Activated T-cell treated with anti-CD3 and anti-CD28 coated beads for 24 hours (primary cell): ENCODE results near the gene ITPKC.
A peak's percentile ranks its signal among the peaks of the same experiment; 100 is the strongest.

ENCODE experiments used
- DNase-seq: peaks from one replicate; pipeline ENCODE4 v3.0.0-alpha.2; 2020; ENCODE audit warnings: low read depth

The ITPKC gene

DNA sequence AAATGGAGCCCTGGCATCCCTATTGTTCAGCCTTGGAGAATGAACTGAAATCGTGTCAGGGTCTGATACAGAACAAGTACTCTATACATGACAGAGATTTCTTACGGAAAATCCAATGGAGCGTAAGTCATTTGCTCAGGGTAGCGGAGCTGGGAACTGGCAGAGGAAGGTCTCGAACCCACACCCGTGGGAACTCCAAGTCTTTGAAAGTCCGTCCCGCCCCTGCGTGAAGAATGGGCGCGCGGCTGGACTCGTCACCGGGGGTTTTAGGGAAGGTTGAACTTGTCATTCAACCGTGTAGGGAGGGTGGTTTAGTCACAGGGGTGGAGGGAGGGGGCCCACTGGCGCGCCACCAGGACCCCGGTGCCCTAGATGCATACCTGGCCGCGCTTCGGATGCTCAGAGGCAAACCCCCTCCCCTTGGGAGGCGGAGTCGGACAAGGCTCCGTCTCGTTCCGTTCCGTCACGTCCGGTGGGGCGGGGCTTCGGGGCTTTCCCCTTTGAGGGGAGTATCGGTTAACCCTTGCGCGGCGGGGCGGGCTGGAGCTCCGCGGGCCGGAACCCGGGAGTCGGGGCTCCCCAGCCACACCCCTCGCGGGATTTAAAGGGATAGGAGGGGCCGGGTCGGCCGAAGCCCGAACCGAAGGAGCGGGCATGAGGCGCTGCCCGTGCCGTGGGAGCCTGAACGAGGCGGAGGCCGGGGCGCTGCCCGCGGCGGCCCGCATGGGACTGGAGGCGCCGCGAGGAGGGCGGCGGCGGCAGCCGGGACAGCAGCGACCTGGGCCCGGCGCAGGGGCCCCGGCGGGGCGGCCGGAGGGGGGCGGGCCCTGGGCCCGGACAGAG, at the start of gene ITPKC, which contains the start of gene COQ8B:
Gene ITPKC (plus strand): TSS at position 631 of the 843 bp plus-strand sequence. CDS start 24 bp downstream, at position 655.
Gene COQ8B (minus strand): TSS at position 405 of the 843 bp plus-strand sequence. CDS start 2,254 bp downstream, outside the sequence.
- peak; percentile 99 for DNase-seq

GRCh38 chr19:40667602-40668001, 49.3 kb upstream of the ITPKC start:
- no peak for DNase-seq

GRCh38 chr19:40668991-40669614, 47.8 kb upstream of the ITPKC start:
- DNase-seq: no peak

GRCh38 chr19:40671404-40671803, 45.5 kb upstream of the ITPKC start:
- DNase-seq: no peak

DNA sequence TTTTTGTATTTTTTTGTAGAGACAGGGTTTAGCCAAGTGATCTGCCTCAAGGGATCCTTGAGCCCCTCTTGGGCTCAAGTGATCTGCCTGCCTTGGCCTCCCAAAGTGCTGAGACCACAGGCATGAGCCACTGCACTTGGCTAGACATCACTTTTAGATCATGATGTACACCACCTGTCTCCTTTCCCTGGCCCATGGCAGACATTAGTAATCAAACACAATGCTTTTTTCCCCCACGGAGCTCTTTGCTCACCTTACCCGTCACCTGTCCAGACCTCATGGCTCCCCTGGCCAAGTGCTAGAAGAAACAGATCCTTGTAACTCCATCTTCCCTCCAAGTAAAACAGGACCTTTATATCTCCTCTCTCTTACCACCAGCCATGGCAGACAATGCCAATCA, 44.9 kb upstream of the ITPKC start:
- DNase-seq: no peak

DNA sequence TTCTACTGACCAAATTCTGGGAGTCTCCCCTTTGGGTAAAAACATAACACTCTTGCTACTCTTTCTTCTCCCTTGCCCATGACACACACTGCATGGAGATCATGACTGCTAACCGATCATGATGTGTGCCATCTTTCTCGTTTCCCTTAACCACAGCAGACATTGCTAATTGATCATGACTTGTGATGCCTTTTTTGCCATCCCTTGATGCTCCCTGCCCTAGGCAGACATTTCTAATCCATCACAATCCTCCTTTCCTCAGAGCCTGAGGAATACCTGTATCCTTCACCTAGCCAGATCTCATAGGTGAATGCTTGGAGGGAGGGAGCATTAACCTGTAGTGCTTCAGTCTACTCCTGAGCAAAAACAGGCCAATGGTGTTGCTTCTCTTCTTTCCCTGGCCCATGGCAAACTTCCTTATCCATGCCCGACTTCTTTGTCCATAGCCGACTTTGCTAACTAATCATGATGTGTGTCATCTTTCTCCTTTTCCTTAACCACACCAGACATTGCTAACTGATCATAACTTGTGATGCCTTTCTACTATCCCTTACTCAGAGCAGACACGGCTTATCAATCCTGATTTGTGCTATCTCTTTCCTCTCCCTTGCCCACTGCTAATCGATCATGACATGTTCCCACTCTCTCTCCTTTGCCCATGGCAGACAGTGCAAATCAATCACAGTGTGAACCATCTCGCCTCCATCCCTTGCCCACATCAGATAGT, 44.2 kb upstream of the ITPKC start:
- DNase-seq: no peak

DNA sequence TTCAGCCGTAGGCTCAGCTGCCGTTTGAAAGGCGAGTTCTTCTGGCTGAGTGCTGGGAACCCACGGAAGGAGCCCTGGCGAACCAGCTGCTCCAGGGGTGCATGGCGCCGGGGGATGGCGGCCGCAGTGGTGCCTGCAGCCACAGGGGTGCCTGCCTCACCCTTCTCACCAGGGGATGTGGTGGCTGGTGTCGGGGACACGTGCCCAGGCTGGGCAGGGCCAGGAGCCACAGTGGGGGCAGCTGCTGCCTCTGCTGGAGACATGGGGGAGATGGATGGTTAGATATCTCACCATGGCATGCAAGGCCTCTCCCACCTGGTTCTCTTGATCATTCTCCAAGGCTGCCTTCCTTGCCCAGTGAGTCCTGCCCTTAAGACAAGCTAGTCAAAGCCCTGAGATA, 43.5 kb upstream of the ITPKC start:
- no peak for DNase-seq

- no peak for DNase-seq
These were observed 42.6 kb upstream of the ITPKC start for GRCh38 chr19:40674291-40674690.

GRCh38 chr19:40677156-40677555, 39.8 kb upstream of the ITPKC start:
- DNase-seq: no peak

GRCh38 chr19:40681039-40681438, 35.9 kb upstream of the ITPKC start:
- DNase-seq: no peak

- DNase-seq: no peak
These were observed 34.4 kb upstream of the ITPKC start for GRCh38 chr19:40682431-40682964.

GRCh38 chr19:40683437-40683836, 33.5 kb upstream of the ITPKC start:
- DNase-seq: no peak

GRCh38 chr19:40684280-40684679, 32.6 kb upstream of the ITPKC start:
- DNase-seq: no peak

DNA sequence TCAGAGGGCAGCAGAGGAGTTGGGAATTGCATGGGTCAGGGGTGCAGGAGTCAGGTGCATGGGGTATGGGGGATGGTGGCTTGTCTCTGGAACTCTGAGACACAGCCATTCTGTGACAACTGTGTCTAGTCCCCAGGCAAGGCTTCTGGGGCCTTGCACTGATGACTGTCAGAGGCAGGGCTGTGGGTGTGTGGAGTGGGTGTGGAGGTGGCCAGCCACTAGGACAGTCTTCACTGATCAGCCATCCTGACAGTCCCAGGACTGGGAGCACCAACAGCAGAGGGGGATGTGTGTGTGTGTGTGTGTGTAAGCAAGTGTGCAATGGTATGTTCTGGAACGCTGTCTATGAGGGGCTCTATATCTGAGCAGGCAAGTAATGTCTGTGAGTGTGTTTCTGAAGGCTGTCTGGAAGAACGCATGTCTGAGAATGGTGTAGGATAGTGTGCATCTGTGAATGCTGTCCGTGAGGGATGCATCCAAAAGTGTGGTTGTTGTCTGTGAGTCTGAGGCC, 31.8 kb upstream of the ITPKC start:
- DNase-seq: no peak

GRCh38 chr19:40685563-40685962, 31.3 kb upstream of the ITPKC start:
- no peak for DNase-seq

DNA sequence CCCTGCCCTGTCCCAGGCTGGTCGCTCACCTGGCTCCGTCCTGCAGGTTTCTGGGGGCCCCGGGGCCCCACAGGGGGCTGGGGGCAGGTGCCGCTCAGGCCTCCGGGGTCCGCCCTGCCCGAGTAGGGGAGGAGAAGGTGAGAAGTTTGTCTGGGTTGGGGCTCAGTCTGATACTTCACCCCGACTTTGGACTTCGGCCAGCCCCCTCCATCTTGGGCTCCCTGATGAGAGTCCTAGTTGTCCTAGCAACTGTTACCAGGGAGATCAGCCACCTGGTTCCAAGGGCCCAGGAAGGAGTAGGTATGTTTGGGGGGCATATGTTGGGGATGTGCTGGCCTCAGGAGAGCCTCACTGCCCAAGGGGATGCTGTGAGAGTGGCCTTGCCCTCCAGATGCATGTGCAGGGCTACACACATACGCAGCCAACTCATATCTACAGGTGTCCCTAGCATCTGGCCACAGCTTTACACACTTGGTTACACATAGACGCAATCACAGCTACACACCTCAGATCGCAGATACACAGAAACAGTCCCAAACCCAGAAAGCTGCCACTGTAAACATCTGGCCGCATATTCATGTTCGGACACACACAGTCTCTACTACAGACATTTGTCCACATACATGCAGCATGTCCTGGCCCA, 29.9 kb upstream of the ITPKC start:
- no peak for DNase-seq

GRCh38 chr19:40687525-40688016, 29.3 kb upstream of the ITPKC start:
- DNase-seq: no peak

- no peak for DNase-seq
These were observed 28.6 kb upstream of the ITPKC start for GRCh38 chr19:40688309-40688708.

DNA sequence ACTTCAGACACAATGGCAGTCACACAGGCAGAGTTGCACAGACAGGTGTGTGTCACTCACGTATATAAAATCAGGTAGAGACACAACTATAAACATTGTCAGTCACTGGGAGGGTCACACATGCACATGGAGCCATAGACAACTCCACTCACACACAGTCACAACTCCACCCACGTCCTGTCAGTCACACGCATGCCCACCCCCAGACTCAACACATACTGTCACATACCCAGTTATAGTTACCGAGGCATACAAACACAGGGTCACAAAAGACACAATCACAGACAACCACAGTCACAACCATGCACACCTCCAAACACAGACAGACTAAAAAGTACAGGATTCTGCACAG, 27.9 kb upstream of the ITPKC start:
- DNase-seq: no peak

GRCh38 chr19:40689339-40690049, 27.4 kb upstream of the ITPKC start:
- no peak for DNase-seq
